Testis (tissue), 2 donors: ENCODE data around the gene IKBIP.

Experiments
- POLR2A ChIP-seq: fragments of 450-650 bp; IDR thresholded peaks from one replicate; pipeline ENCODE4 v1.6.1; 2017; ENCODE audit warnings: antibody characterized with exemption, mild to moderate bottlenecking, moderate library complexity
- TF ChIP-seq, protein P1 (sequence below), 3 experiments: fragments of 450-650 bp in 2 of 3; fragments of 200-600 bp in 1 of 3; sonication (generic) in 1 of 3; IDR thresholded peaks; one replicate each; pipeline ENCODE4 v1.5.1; 2016 to 2019; ENCODE audit warnings: antibody characterized with exemption in 3 of 3, mild to moderate bottlenecking in 2 of 3, moderate library complexity in 1 of 3

DNA sequence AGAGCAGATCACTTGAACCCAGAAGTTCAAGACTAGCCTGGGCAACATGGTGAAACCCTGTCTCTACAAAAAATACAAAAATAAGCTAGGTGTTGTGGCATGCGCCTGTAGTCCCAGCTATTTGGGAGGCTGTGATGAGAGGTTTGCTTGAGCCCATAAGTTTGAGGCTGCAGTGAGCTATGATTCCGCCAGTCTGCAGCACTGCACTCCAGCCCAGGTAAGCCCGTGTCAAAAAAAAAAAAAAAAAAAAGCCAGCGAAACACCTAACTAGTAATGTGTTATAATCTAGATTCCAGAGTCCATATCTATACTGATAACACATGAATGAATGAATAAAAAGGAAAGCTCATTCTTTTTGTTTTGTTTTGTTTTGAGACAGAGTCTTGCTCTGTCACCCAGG lies 69.6 kb downstream of the IKBIP start:
- TF ChIP-seq, protein P1, sequence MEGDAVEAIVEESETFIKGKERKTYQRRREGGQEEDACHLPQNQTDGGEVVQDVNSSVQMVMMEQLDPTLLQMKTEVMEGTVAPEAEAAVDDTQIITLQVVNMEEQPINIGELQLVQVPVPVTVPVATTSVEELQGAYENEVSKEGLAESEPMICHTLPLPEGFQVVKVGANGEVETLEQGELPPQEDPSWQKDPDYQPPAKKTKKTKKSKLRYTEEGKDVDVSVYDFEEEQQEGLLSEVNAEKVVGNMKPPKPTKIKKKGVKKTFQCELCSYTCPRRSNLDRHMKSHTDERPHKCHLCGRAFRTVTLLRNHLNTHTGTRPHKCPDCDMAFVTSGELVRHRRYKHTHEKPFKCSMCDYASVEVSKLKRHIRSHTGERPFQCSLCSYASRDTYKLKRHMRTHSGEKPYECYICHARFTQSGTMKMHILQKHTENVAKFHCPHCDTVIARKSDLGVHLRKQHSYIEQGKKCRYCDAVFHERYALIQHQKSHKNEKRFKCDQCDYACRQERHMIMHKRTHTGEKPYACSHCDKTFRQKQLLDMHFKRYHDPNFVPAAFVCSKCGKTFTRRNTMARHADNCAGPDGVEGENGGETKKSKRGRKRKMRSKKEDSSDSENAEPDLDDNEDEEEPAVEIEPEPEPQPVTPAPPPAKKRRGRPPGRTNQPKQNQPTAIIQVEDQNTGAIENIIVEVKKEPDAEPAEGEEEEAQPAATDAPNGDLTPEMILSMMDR (IDR thresholded peaks at IDR 0.05), result no peak
- no peak for TF ChIP-seq POLR2A
